Activated B cell treated with CpG ODN at 0.5 μM for 24 hours (primary cell): Measurements from ENCODE around the gene FAM193B. TPM values are rescaled to one million over a fixed set of nuclear protein-coding genes. Genes with fewer than 3 reads are reported as not detected.

Experiments used
- ATAC-seq: fragments of 200-7000 bp; cut with Tn5 transposase; one replicate; pipeline ENCODE4 v1.10.0; 2021; ENCODE audit warnings: low read depth, mild to moderate bottlenecking, moderate library complexity
- CTCF ChIA-PET: fragments of 350-600 bp; sonication (Branson Sonifier 250); formaldehyde crosslinking; loops from one replicate; lab custom pipeline; 2021; ENCODE audit warnings: antibody characterized with exemption; lab: Charles Lee
- POLR2A ChIA-PET: fragments of 350-600 bp; sonication (Branson Sonifier 250); formaldehyde crosslinking; loops from one replicate; lab custom pipeline; 2021; ENCODE audit warnings: antibody characterized with exemption; lab: Charles Lee
- DNase-seq: peaks from one replicate; pipeline ENCODE4 v3.0.0; 2022
- H3K27ac Mint-ChIP-seq: one replicate; pipeline ENCODE4 v1.8.0; 2020; ENCODE audit warnings: mixed read lengths
- H3K27me3 Mint-ChIP-seq: one replicate; pipeline ENCODE4 v1.8.0; 2021; ENCODE audit warnings: mixed read lengths
- H3K36me3 Mint-ChIP-seq: one replicate; pipeline ENCODE4 v1.8.0; 2021; ENCODE audit warnings: low read depth, mixed read lengths
- H3K4me1 Mint-ChIP-seq: one replicate; pipeline ENCODE4 v1.8.0; 2021; ENCODE audit warnings: mixed read lengths
- H3K4me3 Mint-ChIP-seq: one replicate; pipeline ENCODE4 v1.8.0; 2020; ENCODE audit warnings: mild to moderate bottlenecking, mixed read lengths
- H3K9me3 Mint-ChIP-seq: one replicate; pipeline ENCODE4 v1.8.0; 2020; ENCODE audit warnings: mixed read lengths
- intact Hi-C: fragments of 100-400 bp; cut with micrococcal nuclease; formaldehyde crosslinking; loops from one replicate; pipeline ENCODE4 v1.15.1; 2024
- total RNA-seq: library from RNA; stranded (reverse); gene quantifications from 2 replicates; pipeline ENCODE4 v1.2.3, GENCODE V29; 2022
- TF ChIP-seq, protein P1 (sequence below): fragments of 200-600 bp; IDR thresholded peaks from one replicate; pipeline ENCODE4 v1.8.0; 2022; ENCODE audit warnings: antibody characterized with exemption, mild to moderate bottlenecking

Gene FAM193B
- total RNA-seq, 1 donor from 2014 or later: 121 TPM

DNA sequence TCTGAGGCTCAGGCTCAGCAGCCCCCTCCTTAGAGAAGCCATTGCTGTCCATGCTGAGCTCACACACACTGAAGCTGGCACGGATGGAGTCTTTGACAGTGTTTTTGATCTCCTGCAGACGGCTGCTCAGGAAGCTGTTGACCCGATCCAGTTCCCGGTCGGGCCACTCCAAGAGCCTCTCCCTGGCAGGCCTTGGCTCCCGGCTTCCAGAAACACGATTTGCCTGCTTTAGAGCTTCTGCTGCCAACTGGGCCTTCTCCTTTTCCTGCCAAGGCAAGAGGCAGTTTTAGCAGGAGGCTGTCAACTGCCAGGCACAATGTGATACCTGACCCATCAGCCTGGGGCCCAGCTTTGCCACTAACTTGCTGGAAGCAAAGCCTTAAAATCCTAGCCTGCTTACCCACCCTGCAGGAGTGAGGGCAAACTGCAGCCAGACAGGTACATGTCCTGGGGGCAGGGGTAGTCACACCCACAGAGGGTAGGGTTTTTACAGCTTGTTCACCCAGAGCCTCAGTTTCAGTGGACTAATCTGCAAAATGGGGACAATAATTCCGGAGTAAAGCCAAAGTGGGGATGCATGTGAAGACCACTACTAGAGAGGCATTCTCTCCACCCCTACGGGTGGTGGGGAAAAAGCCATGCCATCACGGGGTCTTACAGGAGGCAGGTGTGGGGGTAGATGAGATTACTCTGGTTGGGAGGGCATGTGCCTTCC lies 29.3 kb downstream of the FAM193B start:
- ATAC-seq (no peak), DNase-seq (no peak)
- Mint-ChIP-seq H3K9me3 (no peaks in the 10 kb centered on the region), H3K27me3 (no peaks in the 10 kb centered on the region), H3K4me3 (no peak overlapping the region), H3K27ac (no peak overlapping the region), H3K36me3 (peaks cover 33% of the 10 kb centered on the region), H3K4me1 (peaks cover 9% of the 10 kb centered on the region)
- POLR2A ChIA-PET: no interaction called here
- CTCF ChIA-PET: no interaction called here
- TF ChIP-seq, protein P1, sequence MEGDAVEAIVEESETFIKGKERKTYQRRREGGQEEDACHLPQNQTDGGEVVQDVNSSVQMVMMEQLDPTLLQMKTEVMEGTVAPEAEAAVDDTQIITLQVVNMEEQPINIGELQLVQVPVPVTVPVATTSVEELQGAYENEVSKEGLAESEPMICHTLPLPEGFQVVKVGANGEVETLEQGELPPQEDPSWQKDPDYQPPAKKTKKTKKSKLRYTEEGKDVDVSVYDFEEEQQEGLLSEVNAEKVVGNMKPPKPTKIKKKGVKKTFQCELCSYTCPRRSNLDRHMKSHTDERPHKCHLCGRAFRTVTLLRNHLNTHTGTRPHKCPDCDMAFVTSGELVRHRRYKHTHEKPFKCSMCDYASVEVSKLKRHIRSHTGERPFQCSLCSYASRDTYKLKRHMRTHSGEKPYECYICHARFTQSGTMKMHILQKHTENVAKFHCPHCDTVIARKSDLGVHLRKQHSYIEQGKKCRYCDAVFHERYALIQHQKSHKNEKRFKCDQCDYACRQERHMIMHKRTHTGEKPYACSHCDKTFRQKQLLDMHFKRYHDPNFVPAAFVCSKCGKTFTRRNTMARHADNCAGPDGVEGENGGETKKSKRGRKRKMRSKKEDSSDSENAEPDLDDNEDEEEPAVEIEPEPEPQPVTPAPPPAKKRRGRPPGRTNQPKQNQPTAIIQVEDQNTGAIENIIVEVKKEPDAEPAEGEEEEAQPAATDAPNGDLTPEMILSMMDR: no peak
- intact Hi-C loops: no loop called here

DNA sequence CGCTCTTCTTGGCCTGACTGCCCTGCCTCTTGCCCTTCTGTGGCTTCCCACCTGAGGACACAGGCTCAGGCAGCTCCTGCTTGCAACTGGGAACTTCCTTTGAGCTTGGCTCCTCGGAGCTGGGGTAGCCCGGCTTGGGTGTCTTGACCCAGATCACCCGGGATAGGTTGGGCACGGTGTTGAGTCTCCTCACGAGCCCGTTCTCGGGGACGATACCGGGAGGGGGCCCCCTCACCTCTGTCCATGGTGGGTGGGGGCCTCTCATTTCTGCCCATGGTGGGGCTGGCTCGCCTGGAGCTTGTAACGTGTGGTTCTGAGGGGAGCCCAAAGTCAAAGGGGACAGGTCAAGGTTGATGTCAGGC lies 29.8 kb downstream of the FAM193B start:
- TF ChIP-seq, protein P1: no peak
- H3K36me3 Mint-ChIP-seq: peaks cover 37% of the 10 kb centered on the region
- H3K4me3 Mint-ChIP-seq: no peak overlapping the region
- no peaks in the 10 kb centered on the region for H3K27me3 Mint-ChIP-seq
- peaks cover 14% of the 10 kb centered on the region for H3K4me1 Mint-ChIP-seq
- DNase-seq: no peak
- H3K9me3 Mint-ChIP-seq: no peaks in the 10 kb centered on the region
- intact Hi-C loops: no loop called here
- ChIA-PET CTCF (no interaction called here), POLR2A (no interaction called here)
- H3K27ac Mint-ChIP-seq: no peak overlapping the region
- no peak for ATAC-seq

DNA sequence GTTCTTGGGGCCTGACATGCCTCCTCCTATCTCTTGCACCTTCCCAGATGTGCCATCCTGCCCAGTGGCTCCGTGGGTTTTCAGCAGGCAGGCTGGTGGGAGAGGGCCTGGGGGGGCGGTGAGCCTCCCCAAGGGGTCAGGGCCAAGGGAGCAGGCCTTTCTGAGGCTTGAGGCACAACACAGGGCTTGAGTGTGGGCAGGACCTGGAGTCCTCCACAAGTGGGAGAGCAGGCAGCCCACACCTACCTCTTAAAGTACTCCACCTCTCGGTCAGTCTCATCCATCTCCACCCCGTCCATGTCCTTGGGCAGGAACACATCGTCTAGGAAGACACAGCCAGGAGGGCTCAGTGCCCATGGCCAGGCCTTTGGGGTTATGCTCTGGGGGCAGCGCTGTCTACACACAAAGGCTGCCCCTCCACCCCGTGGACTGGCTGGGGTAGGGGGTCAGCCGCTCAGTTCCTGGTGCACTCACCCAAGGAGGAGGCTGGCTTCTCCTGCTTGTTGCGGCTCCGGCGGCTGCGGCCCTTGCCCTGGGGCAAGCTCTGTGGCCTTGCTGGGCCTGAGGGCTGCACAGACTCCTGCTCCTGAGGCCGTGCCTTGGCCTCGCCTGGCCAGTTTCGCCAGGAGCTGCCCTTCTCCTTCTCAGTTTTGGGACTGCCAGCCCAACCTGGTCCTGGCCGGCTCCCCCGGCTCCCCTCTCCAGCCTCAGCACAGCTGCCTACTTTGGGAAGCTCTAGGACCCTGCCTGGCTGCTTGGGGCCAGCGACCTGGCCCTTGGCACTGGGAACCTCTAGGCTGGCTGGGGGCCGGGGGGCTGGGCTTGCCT lies 30.4 kb downstream of the FAM193B start:
- H3K27me3 Mint-ChIP-seq: no peaks in the 10 kb centered on the region
- intact Hi-C loops: no loop called here
- H3K27ac Mint-ChIP-seq: no peak overlapping the region
- TF ChIP-seq, protein P1: no peak
- CTCF ChIA-PET: no interaction called here
- peaks cover 19% of the 10 kb centered on the region for H3K4me1 Mint-ChIP-seq
- POLR2A ChIA-PET: no interaction called here
- DNase-seq (no peak), ATAC-seq (no peak)
- no peak overlapping the region for H3K4me3 Mint-ChIP-seq
- H3K36me3 Mint-ChIP-seq: peaks cover 42% of the 10 kb centered on the region
- H3K9me3 Mint-ChIP-seq: no peaks in the 10 kb centered on the region

DNA sequence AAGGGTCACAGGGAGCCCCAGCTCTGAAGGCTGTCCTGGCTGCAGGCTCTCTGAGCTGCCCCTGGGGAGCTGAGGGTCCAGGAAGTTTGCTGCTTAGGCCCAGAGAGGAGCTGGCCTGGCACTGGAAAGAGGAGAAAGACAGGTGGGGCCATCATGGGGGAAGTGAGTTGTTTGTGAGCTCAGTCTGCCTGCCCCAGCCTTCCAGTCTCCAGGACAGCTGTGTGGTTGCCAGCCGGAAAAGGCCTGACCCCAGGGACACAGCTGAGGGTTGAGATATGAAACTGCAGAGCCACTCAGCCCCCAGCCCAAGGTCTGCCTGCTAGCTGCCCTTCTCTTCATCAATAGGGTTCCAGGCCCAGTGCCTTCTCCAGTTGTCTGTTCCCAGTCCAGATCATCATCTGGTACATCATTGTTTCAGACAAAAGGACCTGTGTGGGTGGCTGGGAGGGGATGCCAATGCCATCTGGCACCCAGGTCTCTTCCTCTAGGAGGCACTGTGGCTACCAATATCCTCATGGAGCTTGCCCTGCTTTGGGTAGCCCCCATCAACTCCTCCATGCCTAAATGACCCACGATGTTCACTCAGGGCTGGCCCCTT lies 33.3 kb downstream of the FAM193B start:
- Mint-ChIP-seq H3K9me3 (no peaks in the 10 kb centered on the region), H3K27ac (no peak overlapping the region), H3K4me1 (peaks cover 32% of the 10 kb centered on the region), H3K36me3 (peaks cover 50% of the 10 kb centered on the region), H3K4me3 (no peak overlapping the region), H3K27me3 (no peaks in the 10 kb centered on the region)
- ATAC-seq (no peak), DNase-seq (no peak)
- ChIA-PET POLR2A (interaction anchor here (1.8 kb wide), 1 partner anchor 12 kb away, joined by 5 read pairs; no protein-coding TSS in a partner anchor), CTCF (interaction anchor here (1.0 kb wide), 1 partner anchor 10 kb away, joined by 3 read pairs; no protein-coding TSS in a partner anchor)
- intact Hi-C loops: no loop called here
- TF ChIP-seq, protein P1: no peak

DNA sequence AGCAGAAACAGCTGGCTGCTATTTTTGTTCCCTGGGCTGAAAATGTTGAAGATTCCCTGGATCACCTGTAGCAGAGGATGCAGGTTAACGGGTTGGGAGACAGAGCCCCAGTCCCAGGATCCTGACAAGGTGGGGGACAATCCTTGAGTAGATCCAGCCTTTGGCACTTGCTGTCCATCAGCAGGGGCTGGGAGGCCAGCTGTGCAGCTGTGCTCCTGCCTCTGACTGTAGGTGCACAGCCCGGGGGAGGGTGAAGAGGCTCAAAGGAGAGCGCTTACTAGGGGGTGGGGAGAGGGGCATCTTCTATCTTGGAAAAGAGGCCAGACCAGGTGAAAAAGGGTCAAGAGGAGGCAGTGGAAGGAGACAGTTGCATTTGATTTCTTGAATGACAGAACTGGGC lies 34.1 kb downstream of the FAM193B start:
- TF ChIP-seq, protein P1: no peak
- no peak for ATAC-seq
- POLR2A ChIA-PET: no interaction called here

More for the DNA sequence above, 34.1 kb downstream of the FAM193B start:
- no peak overlapping the region for H3K27ac Mint-ChIP-seq
- no peaks in the 10 kb centered on the region for H3K9me3 Mint-ChIP-seq
- H3K27me3 Mint-ChIP-seq: no peaks in the 10 kb centered on the region
- peaks cover 50% of the 10 kb centered on the region for H3K36me3 Mint-ChIP-seq
- DNase-seq: no peak
- no peak overlapping the region for H3K4me3 Mint-ChIP-seq
- H3K4me1 Mint-ChIP-seq: peaks cover 40% of the 10 kb centered on the region
- intact Hi-C loops: no loop called here
- CTCF ChIA-PET: no interaction called here
